ENCODE data around the gene NCOR1.

NCOR1 gene

GRCh38 chr17:16027708-16028584, 187.4 kb downstream of the NCOR1 start:
- DNase-seq (ENCODE audit: low read depth), result peak; percentile 17

GRCh38 chr17:16026895-16027294, 188.4 kb downstream of the NCOR1 start:
- DNase-seq (ENCODE audit: low read depth), result no peak

- no peak for DNase-seq (ENCODE audit: low read depth)
These were observed 190.1 kb downstream of the NCOR1 start for GRCh38 chr17:16025202-16025601.

- DNase-seq (ENCODE audit: low read depth), result no peak
These were observed 191.5 kb downstream of the NCOR1 start for GRCh38 chr17:16023881-16024280.

- no peak for DNase-seq (ENCODE audit: low read depth)
These were observed 196.0 kb downstream of the NCOR1 start for GRCh38 chr17:16019347-16019746.

GRCh38 chr17:16013943-16014407, 201.4 kb downstream of the NCOR1 start:
- no peak for DNase-seq (ENCODE audit: low read depth)

GRCh38 chr17:16007439-16007838, 207.9 kb downstream of the NCOR1 start:
- no peak for DNase-seq (ENCODE audit: low read depth)

GRCh38 chr17:16005636-16006035, 209.7 kb downstream of the NCOR1 start:
- no peak for DNase-seq (ENCODE audit: low read depth)

GRCh38 chr17:16003841-16004240, 211.5 kb downstream of the NCOR1 start:
- no peak for DNase-seq (ENCODE audit: low read depth)

GRCh38 chr17:16002708-16003260, 212.6 kb downstream of the NCOR1 start:
- DNase-seq (ENCODE audit: low read depth), result no peak

GRCh38 chr17:16001226-16001897, 214.0 kb downstream of the NCOR1 start:
- DNase-seq (ENCODE audit: low read depth), result no peak

- DNase-seq (ENCODE audit: low read depth), result no peak
These were observed 215.1 kb downstream of the NCOR1 start for GRCh38 chr17:15999974-16000827.

GRCh38 chr17:15999141-15999973, 216.0 kb downstream of the NCOR1 start, which contains the start of the genes TTC19 and ZSWIM7:
Gene TTC19, plus strand, starts transcription at chr17:15999824. Its CDS starts 25 bp downstream, at chr17:15999849.
Gene ZSWIM7, minus strand, starts transcription at chr17:15999704. Its CDS starts 110 bp downstream, at chr17:15999594.
- DNase-seq (ENCODE audit: low read depth), result peak; percentile 89

GRCh38 chr17:15998031-15998562, 217.2 kb downstream of the NCOR1 start:
- DNase-seq (ENCODE audit: low read depth), result no peak

- DNase-seq (ENCODE audit: low read depth), result no peak
These were observed 219.0 kb downstream of the NCOR1 start for GRCh38 chr17:15996322-15996721.

GRCh38 chr17:15981646-15982580, 233.4 kb downstream of the NCOR1 start:
- DNase-seq (ENCODE audit: low read depth), result no peak

GRCh38 chr17:15981208-15981607, 234.1 kb downstream of the NCOR1 start:
- DNase-seq (ENCODE audit: low read depth), result no peak

Data from T-helper 22 cell (primary cell).